GM19328 (cell line): ENCODE data around the gene GFM2.
"Not testable (repeated sequence)": the region's sequence is repeated elsewhere in the genome, so short reads cannot be mapped to it uniquely, and the experiment has no call there.

Experiments used
- ATAC-seq: cut with Tn5 transposase; IDR thresholded peaks from one replicate; pipeline ENCODE4 v1.9.1; 2021; ENCODE audit warnings: mild to moderate bottlenecking, moderate library complexity; ENCODE audit not compliant: unreplicated experiment

Gene GFM2

GRCh38 chr5:74766849-74767578 is at the start of gene GFM2, which contains the start of gene NSA2:
TSS of gene GFM2 (minus strand) at chr5:74767117. CDS start at chr5:74763742, 3,375 bp downstream.
TSS of gene NSA2 (plus strand) at chr5:74767249. CDS start at chr5:74767361, 112 bp downstream.
- peak; percentile 72 for ATAC-seq

- no peak for ATAC-seq
Observed at GRCh38 chr5:74810915-74811314, 44.0 kb upstream of the GFM2 start.

- ATAC-seq: no peak
Observed at GRCh38 chr5:74801941-74802340, 35.0 kb upstream of the GFM2 start.

GRCh38 chr5:74801197-74801596 is 34.3 kb upstream of the GFM2 start:
- no peak for ATAC-seq

GRCh38 chr5:74798977-74799911 is 32.3 kb upstream of the GFM2 start:
- ATAC-seq: no peak

- ATAC-seq: not testable (repeated sequence)
Observed at GRCh38 chr5:74791669-74792068, 24.8 kb upstream of the GFM2 start.

- ATAC-seq: no peak
Observed at GRCh38 chr5:74787424-74787823, 20.5 kb upstream of the GFM2 start.

GRCh38 chr5:74786851-74787250 is 19.9 kb upstream of the GFM2 start:
- no peak for ATAC-seq

- ATAC-seq: no peak
Observed at GRCh38 chr5:74778609-74779008, 11.7 kb upstream of the GFM2 start.

- no peak for ATAC-seq
Observed at GRCh38 chr5:74772359-74772758, 5.4 kb upstream of the GFM2 start.

- peak; percentile 25 for ATAC-seq
Observed at GRCh38 chr5:74767579-74767913, 629 bp upstream of the GFM2 start.

GRCh38 chr5:74766418-74766848 is 484 bp downstream of the GFM2 start:
- peak; percentile 36 for ATAC-seq

GRCh38 chr5:74765929-74766328 is 988 bp downstream of the GFM2 start:
- ATAC-seq: no peak

GRCh38 chr5:74765201-74765600 is 1.7 kb downstream of the GFM2 start:
- ATAC-seq: no peak

- no peak for ATAC-seq
Observed at GRCh38 chr5:74763504-74763903, 3.4 kb downstream of the GFM2 start.

- no peak for ATAC-seq
Observed at GRCh38 chr5:74762599-74762998, 4.3 kb downstream of the GFM2 start.

GRCh38 chr5:74761241-74761640 is 5.7 kb downstream of the GFM2 start:
- no peak for ATAC-seq

GRCh38 chr5:74748742-74749141 is 18.2 kb downstream of the GFM2 start:
- not testable (repeated sequence) for ATAC-seq

GRCh38 chr5:74738406-74738805 is 28.5 kb downstream of the GFM2 start:
- no peak for ATAC-seq

- no peak for ATAC-seq
Observed at GRCh38 chr5:74736759-74737158, 30.2 kb downstream of the GFM2 start.

- ATAC-seq: no peak
Observed at GRCh38 chr5:74725331-74725730, 41.6 kb downstream of the GFM2 start.

GRCh38 chr5:74722271-74722670 is 44.6 kb downstream of the GFM2 start:
- no peak for ATAC-seq
